Pericardium fibroblast (primary cell): ENCODE measurements around the gene SRD5A1. TPM values are rescaled to one million over a fixed set of nuclear protein-coding genes. Genes with fewer than 3 reads are reported as not detected.

Experiments
- total RNA-seq: library from RNA; depleted of rRNA; stranded (reverse); fragments of >200 nt; gene quantifications from 2 replicates; pipeline ENCODE4 v1.2.3, GENCODE V29; 2015

The SRD5A1 gene, protein sequence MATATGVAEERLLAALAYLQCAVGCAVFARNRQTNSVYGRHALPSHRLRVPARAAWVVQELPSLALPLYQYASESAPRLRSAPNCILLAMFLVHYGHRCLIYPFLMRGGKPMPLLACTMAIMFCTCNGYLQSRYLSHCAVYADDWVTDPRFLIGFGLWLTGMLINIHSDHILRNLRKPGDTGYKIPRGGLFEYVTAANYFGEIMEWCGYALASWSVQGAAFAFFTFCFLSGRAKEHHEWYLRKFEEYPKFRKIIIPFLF
- total RNA-seq: 7.5 and 7.7 TPM in 2 replicates

DNA sequence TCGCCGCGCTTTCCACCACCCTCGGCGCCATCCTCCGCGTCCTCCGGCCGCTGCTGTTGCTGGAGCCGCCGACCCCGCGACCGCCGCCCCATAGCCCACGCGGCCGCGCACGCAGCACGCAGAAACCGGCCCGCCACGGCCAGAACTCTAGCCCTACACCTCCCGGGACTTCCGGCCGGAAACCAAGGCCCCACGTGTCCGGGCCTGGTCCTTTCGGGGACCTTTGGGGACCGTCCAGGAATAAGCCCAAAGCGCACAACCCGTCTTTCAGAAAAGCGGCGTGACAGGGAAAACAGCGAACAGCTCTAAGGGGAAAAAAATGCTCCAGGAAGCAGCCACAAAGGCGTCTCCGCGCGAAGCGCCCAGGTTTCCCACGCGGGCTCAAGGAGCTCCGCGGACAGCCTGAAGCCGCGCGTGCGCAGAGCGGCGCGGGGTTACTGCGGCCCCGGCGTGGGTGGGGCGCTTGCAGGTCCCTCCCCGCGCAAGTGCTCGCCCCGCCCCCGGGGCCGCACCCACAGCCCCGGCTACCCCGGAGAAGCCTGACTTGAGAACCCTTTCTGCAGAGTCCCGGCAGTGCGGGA, at the start of gene SRD5A1, which contains the start of gene NSUN2:
Gene SRD5A1 (plus strand): TSS at position 553 of the 581 bp plus-strand sequence. CDS start 137 bp downstream, outside the sequence.
Gene NSUN2 (minus strand): TSS at position 157 of the 581 bp plus-strand sequence. CDS start 65 bp downstream, at position 92.

DNA sequence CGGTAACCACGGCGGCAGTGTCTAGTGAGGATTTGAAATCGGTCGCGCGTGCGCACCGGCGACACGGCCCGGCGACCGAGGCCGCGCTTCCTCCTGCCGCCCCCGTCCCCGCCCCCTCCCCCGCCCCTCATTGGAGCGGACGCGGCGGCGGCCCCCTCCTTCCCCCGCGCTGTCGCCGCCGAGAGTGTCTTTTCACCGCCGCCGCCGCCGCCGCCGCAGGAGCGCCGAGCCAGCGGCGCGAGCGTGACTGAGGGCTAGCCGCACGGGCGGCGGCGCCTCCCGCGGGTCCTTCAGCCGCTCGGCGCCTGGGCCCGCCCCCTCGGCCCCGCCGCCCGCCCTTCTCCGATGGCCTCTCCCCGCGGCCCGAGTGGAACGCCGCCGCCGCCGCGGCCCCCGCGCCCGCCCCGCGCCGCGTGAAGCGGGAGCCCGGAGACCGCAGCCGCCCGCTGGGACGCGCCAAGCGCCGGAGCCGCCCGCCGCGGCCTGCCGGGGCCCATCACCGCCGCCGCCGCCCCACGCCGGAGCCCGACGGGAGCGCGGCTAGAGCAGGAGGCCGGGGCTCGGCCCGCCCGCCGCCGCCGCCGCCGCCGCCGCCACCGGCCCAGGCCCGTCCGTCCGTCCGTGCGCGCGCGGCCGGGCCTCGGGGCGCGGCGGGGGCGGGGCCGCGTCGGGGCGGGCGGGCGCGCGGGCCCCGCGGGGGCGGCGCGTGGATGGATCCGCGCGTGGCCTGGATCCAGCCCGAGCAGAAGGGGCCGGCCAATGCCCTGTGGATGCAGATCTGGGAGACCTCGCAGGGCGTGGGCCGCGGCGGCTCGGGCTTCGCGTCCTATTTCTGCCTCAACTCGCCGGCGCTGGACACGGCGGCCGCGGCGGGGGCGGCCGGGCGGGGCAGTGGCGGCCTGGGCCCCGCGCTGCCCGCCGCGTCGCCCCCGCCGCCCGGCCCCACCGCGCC, 80.3 kb downstream of the SRD5A1 start, which contains the start of gene TENT4A:
Gene TENT4A (plus strand): TSS at position 159 of the 952 bp plus-strand sequence. CDS start 552 bp downstream, at position 711.

Other genes starting within 250 kb of the SRD5A1 start
- gene UBE2QL1, start 184.6 kb upstream of the SRD5A1 start, total RNA-seq: under 0.01 TPM in 1 of 2 replicates, not detected in the other
- gene NSUN2, start 396 bp upstream of the SRD5A1 start, total RNA-seq: 17.5 and 27.8 TPM in 2 replicates
- gene TENT4A, start 80.0 kb downstream of the SRD5A1 start, total RNA-seq: 8.5 and 15.7 TPM in 2 replicates